GM21390 (cell line): ENCODE measurements around the gene ATG2A.

Experiments
- ATAC-seq: cut with Tn5 transposase; IDR thresholded peaks from one replicate; pipeline ENCODE4 v1.9.1; 2021; ENCODE audit not compliant: unreplicated experiment

ATG2A gene

DNA sequence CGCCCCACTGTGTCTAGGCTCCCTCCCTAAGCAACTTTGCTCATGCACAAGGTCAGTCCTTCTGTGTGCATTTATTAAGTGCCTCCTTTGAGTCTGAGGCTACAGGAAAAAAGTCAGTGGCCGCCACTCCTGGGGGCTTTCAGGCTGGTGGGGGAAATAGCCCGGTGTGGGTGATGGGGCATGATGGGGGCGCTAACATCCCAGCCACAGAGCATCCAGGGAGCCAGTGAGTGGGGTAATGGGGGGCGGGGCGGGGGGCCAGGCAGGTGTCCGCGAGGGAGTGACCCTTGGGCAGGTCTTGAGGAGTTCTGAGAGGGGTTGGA is 28.6 kb downstream of the ATG2A start:
- ATAC-seq, result no peak

DNA sequence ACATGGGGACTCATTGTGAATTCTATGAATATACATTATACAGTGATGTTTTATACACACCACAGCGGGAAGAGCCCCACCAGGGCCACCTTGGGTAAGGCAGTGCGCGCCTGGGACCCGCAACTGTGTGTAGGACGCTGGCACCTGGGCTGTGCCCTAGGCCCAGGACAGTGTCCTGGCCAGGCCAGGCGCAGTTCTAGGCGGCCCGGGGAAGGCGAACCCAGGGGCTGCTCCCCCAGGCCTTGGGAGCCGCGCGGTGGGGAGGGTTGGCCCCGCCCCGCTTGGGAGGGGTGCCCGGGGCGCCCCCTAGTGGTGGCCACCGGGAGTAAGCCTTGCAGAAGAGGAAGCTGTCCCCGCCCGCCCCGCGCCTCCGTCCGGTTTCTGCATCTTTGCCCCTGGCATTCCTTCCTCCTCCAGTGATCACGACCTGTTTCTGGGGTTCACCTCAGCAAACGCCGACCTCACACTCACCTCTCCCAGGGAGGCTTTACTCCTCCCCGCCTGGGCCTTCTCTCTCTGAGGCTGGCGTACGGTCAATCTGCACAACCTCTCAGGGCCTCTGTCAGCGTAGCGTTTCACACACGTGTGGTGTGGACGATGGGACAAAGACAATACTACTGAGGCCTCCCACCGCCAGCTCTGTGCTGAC is 29.1 kb downstream of the ATG2A start:
- peak; percentile 72 for ATAC-seq

DNA sequence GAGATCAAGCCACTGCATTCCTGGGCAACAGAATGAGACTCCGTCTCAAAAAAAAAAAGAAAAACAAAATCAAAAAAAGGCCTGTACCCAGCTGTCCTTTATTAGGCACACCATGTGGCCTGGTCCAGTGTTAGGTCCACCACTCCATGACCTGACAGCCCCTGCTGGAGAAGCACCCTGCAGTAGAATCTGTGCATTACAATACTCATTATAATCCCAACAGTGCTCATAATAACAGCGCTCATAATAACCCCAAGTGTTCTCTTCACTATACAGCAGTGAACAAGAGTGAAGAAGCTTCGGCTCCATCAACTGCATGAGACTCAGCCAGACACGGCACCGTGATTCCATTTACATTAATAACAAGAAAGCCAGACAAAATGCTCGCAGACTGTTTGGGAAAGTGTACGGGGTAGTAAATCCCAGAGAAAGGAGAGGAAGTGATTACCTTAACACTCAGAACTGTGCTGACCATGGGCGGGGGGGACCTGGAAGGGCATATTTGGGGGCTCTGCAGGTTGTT is 29.7 kb downstream of the ATG2A start:
- no peak for ATAC-seq

DNA sequence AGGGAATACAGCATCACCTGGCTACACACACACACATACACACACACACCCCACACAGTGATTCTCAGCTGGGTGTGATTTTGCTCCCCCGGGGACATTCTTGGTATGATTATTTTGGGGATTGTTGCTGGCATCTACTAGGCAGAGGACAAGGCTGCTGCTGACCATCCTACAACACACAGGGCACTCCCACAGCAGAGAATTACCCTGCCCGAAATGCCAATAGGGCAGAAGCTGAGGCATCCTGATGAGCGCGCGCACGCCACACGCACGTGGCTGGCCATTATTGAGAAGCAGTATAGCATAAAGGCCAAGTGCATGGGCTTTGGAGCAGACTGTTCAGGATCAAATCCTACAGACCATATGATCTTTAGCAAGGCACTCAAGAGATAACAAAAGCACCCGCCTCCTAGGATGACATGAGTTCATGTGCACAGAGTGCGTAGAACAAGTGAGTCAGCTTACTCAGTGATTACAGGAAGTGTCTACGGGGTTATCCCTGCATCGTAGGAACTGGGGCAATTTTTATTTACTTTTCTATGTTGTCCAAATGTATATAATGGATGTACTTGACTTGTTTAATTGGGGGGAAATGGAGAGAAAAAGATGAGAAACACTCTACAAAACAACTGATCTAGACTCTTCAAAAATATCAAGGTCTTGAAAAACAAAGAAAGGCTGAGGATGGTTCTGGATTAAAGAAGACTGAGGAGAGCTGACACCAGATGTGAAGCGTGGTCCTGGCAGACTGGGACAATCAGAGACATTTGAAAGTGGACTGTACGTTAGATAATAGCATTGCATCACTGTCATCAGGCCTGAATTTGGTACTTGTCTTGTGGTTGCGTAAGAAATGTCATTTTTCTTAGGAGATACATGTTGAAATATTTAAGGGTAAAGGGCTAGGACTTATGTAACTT is 31.4 kb downstream of the ATG2A start:
- no peak for ATAC-seq

DNA sequence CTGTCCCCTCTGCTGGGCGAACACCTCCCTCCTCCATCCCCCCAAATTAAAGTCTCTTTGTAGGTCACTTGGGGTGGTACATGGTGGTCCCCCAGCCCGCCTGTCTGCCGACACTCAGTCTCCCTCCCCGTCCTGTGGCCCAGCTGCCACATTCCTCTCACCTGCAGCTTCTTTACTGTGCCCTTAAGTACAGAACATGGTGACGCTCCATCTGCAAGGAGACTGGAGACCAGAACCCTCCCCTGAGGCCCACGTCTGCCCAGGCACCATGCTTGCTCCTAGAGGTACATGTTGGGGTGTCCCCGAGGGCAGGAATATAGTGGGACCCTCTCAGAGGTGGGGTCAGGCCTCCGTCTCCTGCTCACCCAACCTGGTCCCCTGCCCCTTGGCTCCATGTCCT is 33.0 kb downstream of the ATG2A start:
- no peak for ATAC-seq

DNA sequence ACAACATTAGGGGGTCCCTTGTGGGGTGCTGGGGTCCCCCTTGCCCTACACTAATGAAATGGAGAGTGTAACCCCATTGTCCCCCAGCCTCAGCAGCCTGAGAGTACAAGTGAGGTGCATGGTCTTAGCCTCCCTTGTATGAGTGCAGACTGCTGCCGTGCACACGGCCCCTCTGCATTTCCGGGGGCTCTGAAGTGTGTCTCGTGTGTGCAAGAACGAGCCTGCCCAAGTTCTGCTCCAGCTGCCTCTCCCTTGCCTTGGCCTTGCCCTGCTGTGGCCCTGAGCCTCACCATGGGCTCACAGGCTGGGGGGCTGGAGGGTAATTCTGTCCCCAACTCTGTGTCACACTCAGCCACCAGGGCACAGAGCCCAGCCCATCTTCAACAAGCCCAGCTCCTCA is 33.4 kb downstream of the ATG2A start:
- no peak for ATAC-seq

DNA sequence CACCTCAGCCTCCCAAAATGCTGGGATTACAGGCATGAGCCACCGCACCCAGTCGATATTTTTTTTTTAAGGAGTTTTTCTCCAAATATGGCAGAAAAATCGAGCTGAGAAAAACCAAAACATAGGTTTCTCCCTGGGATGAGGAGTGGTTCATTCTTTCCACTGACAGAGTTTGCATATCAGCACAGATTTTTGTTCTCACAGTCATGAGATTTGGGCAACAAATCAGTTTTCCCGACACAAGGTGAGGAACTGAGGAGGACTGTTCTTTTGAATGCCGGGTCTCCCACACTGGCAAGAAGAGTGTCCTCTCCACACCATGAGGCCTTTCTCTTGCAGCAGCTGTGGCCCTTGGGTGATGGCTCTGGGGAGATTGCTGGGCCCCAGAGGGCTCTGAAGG is 34.8 kb downstream of the ATG2A start:
- no peak for ATAC-seq

DNA sequence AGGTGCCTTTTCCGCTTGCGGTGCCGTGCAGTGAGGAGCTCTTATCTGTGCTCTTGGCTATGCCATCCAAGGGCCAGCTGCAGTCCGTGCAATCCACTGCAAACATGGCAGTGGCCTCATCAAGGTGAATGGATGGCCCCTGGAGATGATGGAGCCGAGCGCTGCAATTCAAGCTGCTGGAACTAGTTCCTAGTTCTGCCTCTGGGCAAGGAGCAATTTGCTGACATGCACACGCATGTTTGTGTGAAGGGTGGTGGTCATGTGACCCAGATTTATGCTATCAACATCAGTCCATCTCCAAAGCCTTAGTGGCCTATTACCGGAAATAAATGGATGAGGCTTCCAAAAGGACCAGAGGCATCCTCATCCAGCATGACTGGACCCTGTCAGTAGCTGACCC is 35.5 kb downstream of the ATG2A start:
- no peak for ATAC-seq

DNA sequence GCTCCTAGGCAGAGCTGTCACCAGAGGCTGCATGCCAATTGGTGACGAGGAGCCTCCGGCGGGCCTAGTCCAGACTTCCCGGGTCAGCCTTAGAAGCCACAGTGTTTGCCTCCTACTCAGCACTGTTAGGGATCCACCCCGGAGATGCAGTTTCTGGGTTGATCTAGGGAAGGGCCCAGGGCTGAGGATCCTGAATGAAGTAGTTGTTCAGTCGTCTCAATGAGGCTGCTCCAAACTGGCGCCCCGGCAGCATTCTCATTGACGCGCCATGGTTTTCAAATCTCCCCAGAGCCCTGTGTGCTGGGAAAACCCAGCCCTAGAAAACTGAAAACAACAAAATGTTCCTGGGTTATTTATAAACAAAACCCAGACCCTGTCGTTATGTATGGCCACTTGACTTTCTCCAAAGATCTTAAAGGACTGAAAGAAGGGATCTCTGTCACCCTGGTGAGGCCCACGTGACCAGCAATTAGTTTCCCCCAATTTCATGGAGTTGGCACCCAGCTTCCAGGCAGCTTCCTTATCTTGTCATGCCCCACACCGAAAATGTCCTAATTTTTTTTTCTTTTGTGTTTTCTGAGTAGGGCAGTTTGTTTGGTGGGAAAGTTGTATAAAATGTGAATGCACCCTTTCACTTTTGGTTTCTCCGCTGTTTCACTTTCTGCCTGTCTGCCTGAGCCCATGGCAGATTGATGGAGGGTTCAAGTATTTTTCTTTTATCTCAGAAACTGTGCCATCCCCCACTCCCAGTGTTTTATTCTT is 36.6 kb downstream of the ATG2A start:
- ATAC-seq, result no peak

DNA sequence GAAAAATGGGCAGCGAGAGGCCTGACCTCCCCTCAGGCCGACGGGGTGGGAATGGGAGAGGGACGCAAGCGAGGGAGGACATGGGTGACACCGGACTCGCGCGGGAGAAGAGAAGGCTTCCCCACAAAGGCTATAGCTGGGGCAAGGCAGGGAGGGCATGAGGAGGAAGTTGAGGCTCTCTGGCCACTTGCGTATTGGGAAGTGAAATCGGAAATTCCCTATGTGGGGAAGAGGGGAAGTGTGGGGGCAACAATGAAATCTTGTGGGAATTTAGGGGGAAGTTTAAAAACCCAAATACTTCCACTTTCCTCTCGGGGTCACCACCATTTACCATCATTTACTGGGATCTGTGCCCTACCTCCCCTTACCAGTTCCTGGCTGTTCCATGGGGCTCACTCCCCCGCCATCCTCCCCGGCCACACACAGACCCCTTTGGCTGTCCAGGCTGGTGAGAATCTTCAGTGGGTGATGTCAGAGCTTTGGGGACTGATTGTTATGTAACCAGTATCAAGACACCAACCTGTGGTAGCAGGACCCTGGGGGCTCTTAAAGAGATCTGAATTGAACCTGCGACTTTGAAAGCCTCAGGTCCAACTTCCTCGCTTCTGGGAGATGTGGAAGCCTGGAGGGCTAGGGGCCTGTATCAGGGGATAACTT is 37.6 kb downstream of the ATG2A start:
- ATAC-seq, result no peak

DNA sequence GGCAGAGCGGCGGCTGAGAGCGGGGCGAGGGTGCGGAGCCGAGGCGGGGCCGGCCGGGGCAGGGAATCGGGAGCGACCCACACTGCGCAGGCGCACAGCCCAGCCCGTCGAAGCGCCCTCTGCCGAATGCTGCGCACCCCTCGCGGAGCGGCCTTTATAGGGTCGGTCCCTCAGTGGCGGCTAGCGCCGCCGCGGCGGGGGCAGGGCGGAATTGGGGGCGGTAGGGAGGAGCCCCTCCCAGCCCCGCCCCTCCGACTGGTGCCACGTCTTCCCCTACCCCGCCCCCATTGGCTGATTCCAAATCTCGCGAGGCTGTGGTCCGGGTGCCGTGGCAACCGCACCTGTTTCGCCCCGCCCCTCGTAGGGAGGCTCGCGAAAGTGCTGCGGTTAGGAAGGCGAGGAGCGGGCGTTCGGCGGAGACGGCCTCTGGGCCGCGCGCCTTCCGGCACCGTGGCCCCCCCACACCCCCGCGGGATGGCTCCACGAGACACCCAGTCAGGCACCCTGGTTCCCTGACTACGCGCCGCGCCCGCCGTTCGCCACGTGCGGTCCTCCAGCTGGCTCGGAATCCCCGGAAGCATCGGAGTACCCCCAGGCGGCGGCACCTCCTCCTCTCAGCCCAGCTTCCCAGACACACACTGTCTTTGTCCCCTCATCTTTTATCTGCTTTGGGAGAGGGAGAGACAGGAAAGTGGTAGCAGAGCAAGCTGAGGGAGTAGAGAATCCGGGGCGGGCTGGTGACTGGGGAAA is 38.3 kb downstream of the ATG2A start, which contains the start of gene EHD1:
EHD1 (minus strand) TSS at position 128 of the 750 bp plus-strand sequence. CDS start 157 bp downstream, outside the sequence.
- ATAC-seq, result peak; percentile 61

DNA sequence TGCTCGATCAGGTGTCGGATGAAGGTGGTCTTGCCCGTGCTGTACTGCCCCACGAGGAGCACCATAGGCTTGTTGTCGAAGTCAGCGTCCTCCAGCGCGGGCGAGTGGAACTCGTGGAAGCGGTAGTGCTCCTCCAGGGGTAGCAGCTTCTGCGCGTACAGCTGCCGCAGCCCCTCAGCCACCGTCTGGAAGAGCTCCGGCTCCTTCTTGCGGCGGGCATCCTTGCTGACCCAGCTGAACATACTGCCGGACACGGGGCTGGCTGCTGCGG is 38.9 kb downstream of the ATG2A start:
- no peak for ATAC-seq

DNA sequence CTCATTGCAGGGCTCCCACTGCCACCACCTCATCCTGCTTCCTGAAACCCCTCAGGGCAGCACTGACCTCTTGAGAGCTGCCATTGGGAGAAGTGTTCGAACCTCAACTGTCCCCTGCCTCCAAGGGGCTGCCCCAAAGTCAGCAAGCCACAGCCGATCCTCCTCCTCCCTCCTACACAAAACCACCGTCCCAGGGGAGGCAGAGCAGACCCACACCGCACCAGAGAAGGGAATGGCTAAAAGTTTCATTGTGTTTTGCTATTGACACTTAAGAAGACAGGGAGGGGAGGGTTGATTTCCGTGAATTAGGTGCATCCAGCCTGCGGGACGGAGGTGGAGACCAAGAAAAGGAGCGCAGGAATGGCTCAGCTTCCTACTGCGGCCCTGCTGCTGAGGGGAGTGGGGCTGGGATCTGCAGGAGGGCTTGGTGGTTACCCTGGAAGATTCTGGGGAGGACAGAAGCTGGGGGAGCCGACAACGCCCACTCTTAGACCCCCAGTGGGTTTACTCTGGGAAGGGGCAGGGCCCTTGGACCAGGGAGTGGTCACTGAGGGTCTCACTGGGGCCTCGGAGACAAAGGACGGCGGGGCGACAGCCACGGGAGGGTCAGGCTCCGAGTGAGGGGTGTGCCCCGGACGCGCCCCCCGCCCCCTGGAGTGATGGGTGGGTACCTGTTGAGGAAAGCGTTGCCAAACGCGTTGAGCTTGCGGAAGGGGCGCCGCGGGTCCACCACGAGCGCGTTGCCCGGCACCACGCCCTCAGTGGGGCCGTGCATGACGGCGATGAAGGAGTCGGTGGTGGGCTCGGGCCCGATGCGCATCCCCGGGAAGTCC is 39.4 kb downstream of the ATG2A start:
- peak; percentile 6 for ATAC-seq

DNA sequence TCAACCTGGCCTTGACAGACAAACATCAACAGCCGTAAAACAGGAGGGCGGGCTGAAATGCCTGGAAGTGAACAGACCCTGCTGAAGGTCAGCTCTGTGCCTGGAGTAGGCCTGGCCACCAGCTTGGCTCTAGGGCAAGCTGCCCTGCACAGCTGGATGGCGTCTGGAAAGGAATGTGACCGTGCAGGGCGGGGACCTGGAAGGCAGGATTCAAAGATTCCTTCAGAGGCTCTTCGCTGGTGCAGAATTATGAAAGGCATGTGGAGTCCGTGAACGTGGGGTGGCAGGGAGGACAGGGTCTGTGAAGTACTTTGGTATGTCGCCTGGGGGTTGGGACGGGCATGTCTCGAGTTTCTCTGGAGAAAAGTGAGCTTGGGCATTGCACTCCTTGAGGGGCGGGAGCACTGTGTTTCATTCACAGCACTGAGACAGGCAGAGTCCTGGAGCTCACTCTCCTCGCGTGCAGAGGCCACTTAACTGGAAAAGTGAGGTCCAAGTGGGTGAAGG is 40.1 kb downstream of the ATG2A start:
- no peak for ATAC-seq

DNA sequence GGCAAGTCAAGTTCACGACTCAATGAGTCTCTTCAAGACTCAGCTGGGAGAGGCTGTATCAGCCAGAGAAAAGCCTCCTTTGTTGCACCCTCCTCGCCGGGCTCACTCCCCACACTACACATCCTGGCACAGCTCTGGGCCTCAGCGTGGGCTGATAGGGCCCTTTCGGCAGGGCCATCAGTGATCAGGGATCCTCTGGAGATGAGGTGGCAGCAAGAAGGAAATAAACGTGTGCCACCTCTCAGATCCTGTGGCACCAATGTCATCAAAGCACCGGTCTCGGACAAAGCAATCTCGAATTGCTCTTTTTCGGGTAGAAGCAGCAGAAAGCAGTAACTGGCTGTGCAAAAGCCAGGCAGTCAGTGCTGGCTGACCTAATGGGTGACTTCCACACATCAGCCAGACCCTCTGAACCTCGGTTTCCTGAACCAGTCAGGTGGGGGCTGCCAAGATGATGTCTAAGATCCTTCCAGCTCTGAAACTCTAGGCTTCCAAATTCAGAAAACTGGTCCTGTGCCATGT is 40.7 kb downstream of the ATG2A start:
- ATAC-seq, result no peak

DNA sequence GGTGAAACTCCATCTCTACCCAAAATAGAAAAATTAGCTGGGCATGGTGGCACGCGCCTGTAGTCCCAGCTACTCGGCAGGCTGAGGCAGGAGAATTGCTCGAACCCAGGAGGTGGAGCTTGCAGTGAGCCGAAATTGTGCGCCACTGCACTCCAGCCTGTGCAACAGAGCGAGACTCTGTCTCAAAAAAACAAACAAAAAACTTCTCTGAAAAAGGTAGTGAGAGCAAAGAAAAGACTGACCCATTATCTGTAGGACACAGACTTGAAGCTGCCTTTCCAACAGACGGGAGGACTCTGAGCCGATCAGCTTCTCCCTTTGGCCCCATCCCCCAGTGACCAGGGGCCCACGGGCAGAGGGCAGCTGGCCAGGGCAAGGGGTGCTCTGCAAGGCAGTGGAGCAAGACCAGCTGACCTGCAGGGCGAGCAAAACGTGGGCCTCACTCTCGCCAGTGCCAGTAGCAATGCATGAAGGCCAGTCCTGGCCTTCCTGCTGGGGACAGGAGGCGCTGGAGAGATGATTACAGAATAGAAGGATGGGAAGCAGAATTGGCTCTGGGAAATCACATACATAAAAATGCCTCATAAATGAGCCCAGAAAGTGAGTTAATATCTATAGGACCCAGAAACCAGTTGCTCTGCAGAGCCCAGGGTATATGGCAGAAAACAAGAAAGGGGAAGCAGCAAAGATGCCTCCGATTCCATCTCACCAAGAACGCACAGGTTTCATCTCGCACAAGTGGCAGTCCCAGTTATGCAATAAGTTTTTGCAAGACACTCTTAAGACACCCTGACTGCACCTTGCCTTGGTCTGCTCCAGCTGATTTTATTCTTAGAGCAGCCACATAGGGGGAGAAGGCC is 41.4 kb downstream of the ATG2A start:
- ATAC-seq, result no peak

DNA sequence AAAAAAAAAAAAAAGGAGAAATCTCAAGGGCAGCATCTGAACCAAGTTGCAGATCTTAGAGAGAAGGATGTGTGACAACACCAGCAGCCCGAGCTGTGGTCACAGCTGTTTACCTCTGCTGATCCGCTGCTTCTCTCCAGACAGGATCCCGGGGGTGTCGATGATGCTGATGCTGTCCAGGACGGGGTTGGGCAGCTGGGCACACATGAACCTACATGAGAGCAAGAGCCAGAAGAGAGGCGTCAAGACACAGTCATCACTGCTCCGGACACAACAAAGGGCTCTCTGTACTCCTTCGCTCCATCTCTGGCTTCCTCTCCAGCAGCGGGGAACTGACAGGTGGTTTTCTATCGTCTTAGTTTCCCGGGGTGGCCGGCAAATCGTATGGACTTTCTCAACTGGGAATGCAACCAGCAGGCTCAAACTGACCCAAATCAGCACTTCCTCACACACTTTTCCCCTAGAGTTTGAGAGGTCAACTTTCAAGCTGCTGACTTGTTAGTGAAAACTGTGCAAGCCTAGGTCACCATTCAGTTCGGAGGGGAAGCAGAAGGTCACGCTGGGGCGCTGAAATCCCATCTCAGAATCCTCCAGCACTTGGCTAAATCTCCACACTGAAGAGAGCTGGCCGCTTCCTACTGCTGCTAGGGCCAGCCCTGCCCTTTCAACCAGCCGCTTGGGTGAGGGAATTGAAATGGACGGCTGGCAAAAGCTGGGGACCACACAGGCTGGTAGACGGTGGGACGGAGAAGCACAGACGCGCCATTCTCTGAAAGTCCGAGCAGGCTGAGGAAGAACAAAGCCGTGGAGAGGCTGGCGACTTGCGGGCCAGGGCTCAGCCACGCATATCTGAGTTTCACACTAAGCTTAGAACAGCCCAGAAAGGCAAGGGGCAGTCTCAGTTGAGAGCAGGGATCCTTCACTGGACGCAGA is 42.4 kb downstream of the ATG2A start:
- no peak for ATAC-seq
